H1 (cell line): ENCODE data around the gene PAPOLG.

Source experiments
- CTCF ChIP-seq, 3 experiments: IDR thresholded peaks; 1 replicate in 2 of 3; 2 replicates in 1 of 3; pipeline versions ENCODE4 v1.5.1 to v1.6.1; 2011; ENCODE audit warnings: low read length in 3 of 3, mild to moderate bottlenecking in 3 of 3, inconsistent platforms in 2 of 3, low read depth in 1 of 3, moderate library complexity in 1 of 3; ENCODE audit not compliant: insufficient read depth in 1 of 3; ENCODE audit errors: control extremely low read depth in 1 of 3
- EZH2 ChIP-seq: fragments of 200-600 bp; sonication (generic); IDR thresholded peaks from 2 replicates; pipeline ENCODE4 v1.7.1; 2012; ENCODE audit warnings: low read depth, mild to moderate bottlenecking, moderate library complexity, low read length, inconsistent platforms; ENCODE audit not compliant: severe bottlenecking
- POLR2A ChIP-seq, 2 experiments: IDR thresholded peaks; 1 replicate in 1 of 2; 2 replicates in 1 of 2; pipeline ENCODE4 v1.6.1; 2011; ENCODE audit warnings: low read depth in 2 of 2, low read length in 2 of 2, mild to moderate bottlenecking in 2 of 2; ENCODE audit errors: control extremely low read depth in 1 of 2
- POLR2AphosphoS5 ChIP-seq: IDR thresholded peaks from 2 replicates; pipeline ENCODE4 v1.6.1; 2011; ENCODE audit warnings: low read depth, low read length
- RAD21 ChIP-seq, 2 experiments: IDR thresholded peaks in 1 of 2; conservative IDR thresholded peaks in 1 of 2; 2 replicates each; pipeline ENCODE4 v1.6.1; 2011; ENCODE audit warnings: low read depth in 2 of 2, low read length in 2 of 2, improper control_type of control experiment in 1 of 2, inconsistent platforms in 1 of 2, mild to moderate bottlenecking in 1 of 2, moderate library complexity in 1 of 2
- SIN3A ChIP-seq, 2 experiments: IDR thresholded peaks in 1 of 2; conservative IDR thresholded peaks in 1 of 2; 2 replicates each; pipeline ENCODE4 v1.6.1; 2011 to 2012; ENCODE audit warnings: low read length in 2 of 2, improper control_type of control experiment in 1 of 2, low read depth in 1 of 2, mild to moderate bottlenecking in 1 of 2
- SUZ12 ChIP-seq: fragments of 200-600 bp; sonication (generic); IDR thresholded peaks from 2 replicates; pipeline ENCODE4 v1.6.1; 2012; ENCODE audit warnings: mild to moderate bottlenecking, inconsistent platforms, low read length, moderate library complexity, mixed read lengths
- TAF1 ChIP-seq: IDR thresholded peaks from 2 replicates; pipeline ENCODE4 v1.6.1; 2011; ENCODE audit warnings: mild to moderate bottlenecking, low read depth, low read length

GRCh38 chr2:60840880-60841279, 84.8 kb downstream of the PAPOLG start:
- TF ChIP-seq POLR2AphosphoS5 (no peak), SUZ12 (no peak), CTCF (IDR thresholded peaks at IDR 0.05; ENCODE audit: control extremely low read depth in 1 of 3, insufficient read depth in 1 of 3, low read depth in 1 of 3, low read length in 3 of 3) (no peak), RAD21 (IDR thresholded peaks at IDR 0.05 in 1 of 2, conservative IDR thresholded peaks at IDR 0.05 in 1 of 2; ENCODE audit: low read depth in 2 of 2, low read length in 2 of 2) (no peak), EZH2 (no peak), POLR2A (IDR thresholded peaks at IDR 0.05; ENCODE audit: control extremely low read depth in 1 of 2, low read depth in 2 of 2, low read length in 2 of 2) (no peak), TAF1 (no peak), SIN3A (conservative IDR thresholded peaks at IDR 0.05 in 1 of 2, IDR thresholded peaks at IDR 0.05 in 1 of 2; ENCODE audit: low read depth in 1 of 2, low read length in 2 of 2) (no peak)
